ENCODE results near the gene ST3GAL5. TPM values are rescaled to one million over a fixed set of nuclear protein-coding genes. Genes with fewer than 3 reads are reported as not detected.

The ST3GAL5 gene
- total and polyA plus RNA-seq, 2 of the 8 experiments (the other 6 are each of a cell fraction or from before 2014, with no cell fraction given) = 1.9 to 4.5 TPM

DNA sequence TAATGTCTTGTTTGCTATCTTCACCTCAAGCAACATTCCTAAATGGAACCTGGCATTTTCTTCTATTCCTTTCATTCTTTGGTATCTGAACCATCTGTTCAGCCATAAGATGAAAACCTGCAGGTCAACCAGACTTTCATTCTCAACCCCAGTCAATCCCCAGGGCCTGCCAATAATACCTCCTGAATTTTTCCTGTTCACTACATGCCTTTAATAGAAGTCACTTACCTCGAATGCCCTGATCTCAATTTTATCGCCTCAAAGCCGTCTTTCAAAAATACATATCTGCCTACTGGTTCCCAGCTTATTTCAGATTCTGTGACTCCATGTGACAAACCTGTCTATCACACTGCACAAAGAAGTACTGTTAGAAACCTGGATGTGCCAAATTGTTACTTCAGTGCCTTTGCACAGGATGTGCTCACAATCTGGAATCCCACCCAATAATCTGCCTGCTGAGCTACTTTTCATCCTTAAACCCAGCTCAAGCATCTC is 22.6 kb downstream of the ST3GAL5 start (continued):
- TF ChIP-seq RNF2 (IDR thresholded peaks at IDR 0.05; ENCODE audit: borderline replicate concordance, low read depth, low read length, missing control alignments, poor library complexity, severe bottlenecking) (no peak), RXRA (IDR thresholded peaks at IDR 0.05; ENCODE audit: insufficient read depth, low read depth, low read length) (no peak), CREB1 (IDR thresholded peaks at IDR 0.05) (no peak)

Data from H1 (cell line).